ENCODE results near the gene AMPD2.

AMPD2 gene

GRCh38 chr1:109634771-109635750, 15.4 kb downstream of the AMPD2 start:
- peaks cover 52% of the 10 kb centered on the region for H3K4me1 Mint-ChIP-seq
- no peaks in the 10 kb centered on the region for H3K9me3 Mint-ChIP-seq
- peak overlapping the region in 2 of 3 experiments; percentile 40 to 54 for H3K27ac Mint-ChIP-seq
- peaks cover 16% of the 10 kb centered on the region for H3K36me3 Mint-ChIP-seq (ENCODE audit: low read depth)
- peaks cover 4% of the 10 kb centered on the region for H3K27me3 Mint-ChIP-seq (ENCODE audit: low read depth)
- no peak for TF ChIP-seq CTCF (IDR thresholded peaks at IDR 0.05; ENCODE audit: unreplicated experiment in 3 of 3)
- no peak overlapping the region for H3K4me3 Mint-ChIP-seq

- peaks cover 4% of the 10 kb centered on the region for H3K27me3 Mint-ChIP-seq (ENCODE audit: low read depth)
- TF ChIP-seq CTCF (IDR thresholded peaks at IDR 0.05; ENCODE audit: unreplicated experiment in 3 of 3) = no peak
- peaks cover 52% of the 10 kb centered on the region for H3K4me1 Mint-ChIP-seq
- H3K9me3 Mint-ChIP-seq = no peaks in the 10 kb centered on the region
- H3K4me3 Mint-ChIP-seq = no peak overlapping the region
- peaks cover 14% of the 10 kb centered on the region for H3K36me3 Mint-ChIP-seq (ENCODE audit: low read depth)
- H3K27ac Mint-ChIP-seq = peak overlapping the region; percentile 14 to 65 (median 40)
Observed at GRCh38 chr1:109635862-109636200, 16.2 kb downstream of the AMPD2 start.

GRCh38 chr1:109636201-109636952, 16.7 kb downstream of the AMPD2 start:
- peaks cover 47% of the 10 kb centered on the region for H3K4me1 Mint-ChIP-seq
- no peak overlapping the region for H3K4me3 Mint-ChIP-seq
- peaks cover 9% of the 10 kb centered on the region for H3K36me3 Mint-ChIP-seq (ENCODE audit: low read depth)
- H3K9me3 Mint-ChIP-seq = no peaks in the 10 kb centered on the region
- peak overlapping the region; percentile 14 to 65 (median 40) for H3K27ac Mint-ChIP-seq
- no peak for TF ChIP-seq CTCF (IDR thresholded peaks at IDR 0.05; ENCODE audit: unreplicated experiment in 3 of 3)
- peaks cover 4% of the 10 kb centered on the region for H3K27me3 Mint-ChIP-seq (ENCODE audit: low read depth)

GRCh38 chr1:109637446-109637845, 17.8 kb downstream of the AMPD2 start:
- no peak overlapping the region for H3K27ac Mint-ChIP-seq
- H3K36me3 Mint-ChIP-seq (ENCODE audit: low read depth) = peaks cover 4% of the 10 kb centered on the region
- peaks cover 4% of the 10 kb centered on the region for H3K27me3 Mint-ChIP-seq (ENCODE audit: low read depth)
- TF ChIP-seq CTCF (IDR thresholded peaks at IDR 0.05; ENCODE audit: unreplicated experiment in 3 of 3) = no peak
- H3K4me3 Mint-ChIP-seq = no peak overlapping the region
- H3K9me3 Mint-ChIP-seq = no peaks in the 10 kb centered on the region
- peaks cover 37% of the 10 kb centered on the region for H3K4me1 Mint-ChIP-seq

GRCh38 chr1:109639063-109639840, 19.6 kb downstream of the AMPD2 start:
- no peak for TF ChIP-seq CTCF (IDR thresholded peaks at IDR 0.05; ENCODE audit: unreplicated experiment in 3 of 3)
- H3K36me3 Mint-ChIP-seq (ENCODE audit: low read depth) = peaks cover 3% of the 10 kb centered on the region
- peaks cover 31% of the 10 kb centered on the region for H3K4me1 Mint-ChIP-seq
- H3K4me3 Mint-ChIP-seq = no peak overlapping the region
- H3K27ac Mint-ChIP-seq = no peak overlapping the region
- H3K27me3 Mint-ChIP-seq (ENCODE audit: low read depth) = peaks cover 4% of the 10 kb centered on the region
- H3K9me3 Mint-ChIP-seq = no peaks in the 10 kb centered on the region

All from nephron (organoid).